CD4-positive, alpha-beta T cell treated with Interferon gamma for 1 hour (primary cell): Measurements from ENCODE around the gene MYO15A.

Source experiments
- DNase-seq: peaks from one replicate; pipeline ENCODE4 v3.0.0-alpha.2; 2020

Gene MYO15A

GRCh38 chr17:18224387-18225120 lies 116.0 kb downstream of the MYO15A start:
- no peak for DNase-seq

- DNase-seq = peak; percentile 95
Observed at GRCh38 chr17:18225121-18225641, 116.6 kb downstream of the MYO15A start, which contains the start of gene LLGL1. Gene LLGL1, plus strand, starts transcription at chr17:18225635. Its CDS starts 48 bp downstream, at chr17:18225683.

GRCh38 chr17:18225642-18226283 lies 117.2 kb downstream of the MYO15A start:
- DNase-seq = no peak

GRCh38 chr17:18226284-18226945 lies 117.9 kb downstream of the MYO15A start:
- DNase-seq = no peak

- no peak for DNase-seq
Observed at GRCh38 chr17:18227635-18228034, 119.1 kb downstream of the MYO15A start.

- no peak for DNase-seq
Observed at GRCh38 chr17:18228176-18228682, 119.7 kb downstream of the MYO15A start.

GRCh38 chr17:18229254-18229653 lies 120.7 kb downstream of the MYO15A start:
- no peak for DNase-seq
